C4-2B (cell line): ENCODE data around the gene CHURC1.

Experiments used
- ZFX ChIP-seq: fragments of 450-650 bp; IDR thresholded peaks from 2 replicates; pipeline ENCODE4 v1.6.1; 2017
- TF ChIP-seq, protein P1 (sequence below): fragments of 450-650 bp; conservative IDR thresholded peaks from 2 replicates; pipeline ENCODE4 v1.5.1; 2017; ENCODE audit warnings: mild to moderate bottlenecking

DNA sequence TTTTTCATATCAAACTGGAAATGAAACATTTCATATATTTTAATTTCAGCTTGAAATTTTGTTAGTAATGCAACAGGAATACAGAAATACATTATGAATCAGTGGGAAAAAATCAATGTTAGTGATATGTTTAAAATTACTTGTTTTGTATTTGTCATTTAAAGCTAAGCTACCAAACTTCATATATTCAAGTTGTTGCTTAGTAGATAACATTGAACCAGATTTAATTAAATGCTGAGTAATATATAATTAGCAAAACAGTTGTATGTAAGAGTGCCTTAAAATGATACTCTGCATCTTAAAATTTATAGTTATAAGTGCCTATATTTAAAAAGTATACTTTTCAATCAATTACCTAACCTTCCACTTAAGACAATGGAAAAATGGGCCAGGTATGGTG is 5.0 kb downstream of the CHURC1 start:
- TF ChIP-seq, protein P1, sequence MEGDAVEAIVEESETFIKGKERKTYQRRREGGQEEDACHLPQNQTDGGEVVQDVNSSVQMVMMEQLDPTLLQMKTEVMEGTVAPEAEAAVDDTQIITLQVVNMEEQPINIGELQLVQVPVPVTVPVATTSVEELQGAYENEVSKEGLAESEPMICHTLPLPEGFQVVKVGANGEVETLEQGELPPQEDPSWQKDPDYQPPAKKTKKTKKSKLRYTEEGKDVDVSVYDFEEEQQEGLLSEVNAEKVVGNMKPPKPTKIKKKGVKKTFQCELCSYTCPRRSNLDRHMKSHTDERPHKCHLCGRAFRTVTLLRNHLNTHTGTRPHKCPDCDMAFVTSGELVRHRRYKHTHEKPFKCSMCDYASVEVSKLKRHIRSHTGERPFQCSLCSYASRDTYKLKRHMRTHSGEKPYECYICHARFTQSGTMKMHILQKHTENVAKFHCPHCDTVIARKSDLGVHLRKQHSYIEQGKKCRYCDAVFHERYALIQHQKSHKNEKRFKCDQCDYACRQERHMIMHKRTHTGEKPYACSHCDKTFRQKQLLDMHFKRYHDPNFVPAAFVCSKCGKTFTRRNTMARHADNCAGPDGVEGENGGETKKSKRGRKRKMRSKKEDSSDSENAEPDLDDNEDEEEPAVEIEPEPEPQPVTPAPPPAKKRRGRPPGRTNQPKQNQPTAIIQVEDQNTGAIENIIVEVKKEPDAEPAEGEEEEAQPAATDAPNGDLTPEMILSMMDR = no peak
- TF ChIP-seq ZFX = no peak
